NK-92 (cell line): ENCODE measurements around the gene MRPS5.

ENCODE experiments used
- DNase-seq: peaks from one replicate; lab custom pipeline; 2025; ENCODE audit not compliant: unreplicated experiment; lab: John Stamatoyannopoulos, UW

MRPS5 gene

GRCh38 chr2:95061601-95062183 is 59.9 kb downstream of the MRPS5 start:
- DNase-seq, result no peak

GRCh38 chr2:95061119-95061512 is 60.5 kb downstream of the MRPS5 start:
- DNase-seq, result no peak

- DNase-seq, result no peak
Observed at GRCh38 chr2:95060446-95061118, 61.0 kb downstream of the MRPS5 start.

- DNase-seq, result no peak
Observed at GRCh38 chr2:95059656-95060370, 61.8 kb downstream of the MRPS5 start.

GRCh38 chr2:95058989-95059641 is 62.5 kb downstream of the MRPS5 start:
- no peak for DNase-seq

- no peak for DNase-seq
Observed at GRCh38 chr2:95058466-95058988, 63.1 kb downstream of the MRPS5 start.

- DNase-seq, result no peak
Observed at GRCh38 chr2:95057535-95058370, 63.9 kb downstream of the MRPS5 start.

GRCh38 chr2:95056461-95057459 is 64.8 kb downstream of the MRPS5 start:
- no peak for DNase-seq

GRCh38 chr2:95056044-95056443 is 65.6 kb downstream of the MRPS5 start:
- no peak for DNase-seq

GRCh38 chr2:95055262-95055661 is 66.3 kb downstream of the MRPS5 start:
- no peak for DNase-seq

GRCh38 chr2:95054016-95054415 is 67.6 kb downstream of the MRPS5 start:
- DNase-seq, result no peak

GRCh38 chr2:95053543-95053942 is 68.1 kb downstream of the MRPS5 start:
- DNase-seq, result no peak

GRCh38 chr2:95052804-95053479 is 68.7 kb downstream of the MRPS5 start:
- no peak for DNase-seq

- no peak for DNase-seq
Observed at GRCh38 chr2:95052307-95052706, 69.3 kb downstream of the MRPS5 start.

GRCh38 chr2:95051626-95052025 is 70.0 kb downstream of the MRPS5 start:
- DNase-seq, result no peak

GRCh38 chr2:95050385-95051300 is 71.0 kb downstream of the MRPS5 start:
- no peak for DNase-seq

GRCh38 chr2:95049961-95050360 is 71.6 kb downstream of the MRPS5 start:
- no peak for DNase-seq

GRCh38 chr2:95049683-95049955 is 72.0 kb downstream of the MRPS5 start:
- DNase-seq, result no peak
